Spleen (tissue), 11 donors: ENCODE data around the gene NCOR1. TPM values are rescaled to one million over a fixed set of nuclear protein-coding genes. Genes with fewer than 3 reads are reported as not detected.
"Not testable (repeated sequence)": the region's sequence is repeated elsewhere in the genome, so short reads cannot be mapped to it uniquely, and the experiment has no call there.

Source experiments
- DNase-seq: peaks from one replicate; pipeline ENCODE4 v3.0.0-alpha.2; 2020
- H3K27ac ChIP-seq, 8 donors: fragments of 200-600 bp; sonication (generic) in 7 of 8; 1 replicate in 4 of 8; 2 replicates in 4 of 8; pipeline versions ENCODE4 v1.5.0 to v1.8.0; 2016 to 2021; ENCODE audit warnings: inconsistent platforms in 4 of 8, mild to moderate bottlenecking in 4 of 8, moderate library complexity in 1 of 8
- H3K27me3 ChIP-seq, 7 donors: fragments of 200-600 bp; sonication (generic) in 6 of 7; replicated peaks in 1 of 7; 1 replicate in 4 of 7; 2 replicates in 3 of 7; pipeline versions ENCODE4 v1.5.0 to v1.8.0; 2016 to 2021; ENCODE audit warnings: inconsistent platforms in 3 of 7, mild to moderate bottlenecking in 1 of 7
- H3K36me3 ChIP-seq, 6 donors: fragments of 200-600 bp; sonication (generic) in 5 of 6; 1 replicate in 4 of 6; 2 replicates in 2 of 6; pipeline versions ENCODE4 v1.5.0 to v1.8.0; 2016 to 2021; ENCODE audit warnings: inconsistent platforms in 2 of 6
- H3K4me1 ChIP-seq, 6 donors: fragments of 200-600 bp; sonication (generic) in 5 of 6; 1 replicate in 3 of 6; 2 replicates in 3 of 6; pipeline versions ENCODE4 v1.5.0 to v1.8.0; 2016 to 2021; ENCODE audit warnings: inconsistent platforms in 3 of 6
- H3K4me3 ChIP-seq, 8 donors: fragments of 200-600 bp; sonication (generic) in 7 of 8; 1 replicate in 4 of 8; 2 replicates in 4 of 8; pipeline versions ENCODE4 v1.5.0 to v1.8.0; 2016 to 2021; ENCODE audit warnings: inconsistent platforms in 4 of 8, mild to moderate bottlenecking in 4 of 8, moderate library complexity in 2 of 8
- H3K9me3 ChIP-seq, 8 donors: fragments of 200-600 bp; sonication (generic) in 7 of 8; 1 replicate in 4 of 8; 2 replicates in 4 of 8; pipeline versions ENCODE4 v1.5.0 to v1.8.0; 2016 to 2021; ENCODE audit warnings: inconsistent platforms in 4 of 8
- POLR2A ChIP-seq, 3 donors: fragments of 450-650 bp; IDR thresholded peaks; one replicate each; pipeline ENCODE4 v1.5.1; 2017; ENCODE audit warnings: antibody characterized with exemption in 3 of 3, mild to moderate bottlenecking in 1 of 3
- POLR2AphosphoS5 ChIP-seq, 3 donors: sonication (generic); formaldehyde crosslinking; IDR thresholded peaks; one replicate each; pipeline ENCODE4 v1.5.1; 2017; ENCODE audit warnings: antibody characterized with exemption in 3 of 3
- WGBS, 5 donors: extraction: QIAGEN DNeasy Blood & Tissue Kit in 3 of 5; methylation state at CpG; one replicate each; pipeline versions ENCODE4 v1.1.5 to v1.1.7; 2013 to 2018; 5-methylcytosine and 5-hydroxymethylcytosine counted together
- intact Hi-C: fragments of 100-400 bp; cut with DNase I; formaldehyde crosslinking; loops from one replicate; pipeline ENCODE4 v1.15.0; 2023; ENCODE audit warnings: low total_unique reads
- polyA plus RNA-seq, 3 donors: library from polyadenylated mRNA; stranded (reverse); fragments of 200-250 nt; gene quantifications; one replicate each; pipeline ENCODE4 v1.2.1, GENCODE V29; 2013
- total RNA-seq, 7 donors: library from RNA; depleted of rRNA in 3 of 7; stranded (reverse); fragments of >200 nt in 3 of 7; fragmentation: NEBNext Ultra II Directional in 4 of 7; extraction: Animal tissue kit (Norgen Biotek cat#: 25700) in 4 of 7; gene quantifications; one replicate each; pipeline versions ENCODE4 v1.1.0 to v1.2.1, GENCODE V29; 2016 to 2021
- TF ChIP-seq, protein P1 (sequence below), 11 experiments: fragments of 200-600 bp in 7 of 11; fragments of 450-650 bp in 4 of 11; sonication (generic) in 4 of 11; IDR thresholded peaks in 8 of 11; conservative IDR thresholded peaks in 3 of 11; 1 replicate in 7 of 11; 2 replicates in 4 of 11; pipeline versions ENCODE4 v1.4.0 to v1.8.0; 2016 to 2021; ENCODE audit warnings: antibody characterized with exemption in 11 of 11, inconsistent platforms in 4 of 11, mild to moderate bottlenecking in 1 of 11
- donor health status: healthy with polysubstance abuse.
- donor health status: DM: no; HTN: no; CAD: no; lungs with moderate emphysema.
- donor health status: DM: no; HTN: no; CAD: no.
- donor health status: Bipolar disorder and iron deficiency.
- donor health status: healthy.
- donor health status: DM: no; HTN: no; CAD: no.
- donor health status: DM: yes; HTN: yes; CAD: no.

The NCOR1 gene
- total and polyA plus RNA-seq, 10 donors = 28.4 to 250 (median 140) TPM

DNA sequence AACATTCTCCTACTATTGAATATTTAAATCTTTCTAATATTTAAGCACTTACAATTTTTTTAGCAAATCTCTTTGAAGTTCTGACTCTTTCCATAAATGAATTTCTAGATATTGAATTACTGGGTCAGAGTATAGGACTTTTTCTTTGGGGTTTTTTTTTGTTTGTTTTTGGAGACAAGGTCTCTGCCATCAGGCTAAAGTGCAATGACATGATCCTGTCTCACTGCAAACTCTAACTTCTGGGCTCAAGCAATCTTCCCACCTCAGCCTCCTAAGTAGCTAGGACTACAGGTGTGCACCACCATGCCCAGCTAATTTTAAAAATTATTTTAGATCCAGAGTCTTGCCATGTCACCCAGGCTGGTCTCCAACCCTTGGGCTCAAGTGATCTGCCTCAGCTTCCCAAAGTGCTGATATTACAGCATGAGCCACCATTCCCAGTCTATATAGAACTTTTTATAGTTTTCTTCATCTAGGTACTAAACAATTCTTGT is 26.6 kb upstream of the NCOR1 start:
- Histone ChIP-seq H3K4me3 (no peak overlapping the region), H3K9me3 (no peaks in the 10 kb centered on the region), H3K4me1 (no peaks in the 10 kb centered on the region), H3K27me3 (no peaks in the 10 kb centered on the region), H3K36me3 (peaks cover 0 to 22% (median 0%) of the 10 kb centered on the region in 6 donors), H3K27ac (no peak overlapping the region)
- intact Hi-C loops = no loop called here
- TF ChIP-seq POLR2A (IDR thresholded peaks at IDR 0.05) (no peak), POLR2AphosphoS5 (IDR thresholded peaks at IDR 0.05) (no peak)
- TF ChIP-seq, protein P1, sequence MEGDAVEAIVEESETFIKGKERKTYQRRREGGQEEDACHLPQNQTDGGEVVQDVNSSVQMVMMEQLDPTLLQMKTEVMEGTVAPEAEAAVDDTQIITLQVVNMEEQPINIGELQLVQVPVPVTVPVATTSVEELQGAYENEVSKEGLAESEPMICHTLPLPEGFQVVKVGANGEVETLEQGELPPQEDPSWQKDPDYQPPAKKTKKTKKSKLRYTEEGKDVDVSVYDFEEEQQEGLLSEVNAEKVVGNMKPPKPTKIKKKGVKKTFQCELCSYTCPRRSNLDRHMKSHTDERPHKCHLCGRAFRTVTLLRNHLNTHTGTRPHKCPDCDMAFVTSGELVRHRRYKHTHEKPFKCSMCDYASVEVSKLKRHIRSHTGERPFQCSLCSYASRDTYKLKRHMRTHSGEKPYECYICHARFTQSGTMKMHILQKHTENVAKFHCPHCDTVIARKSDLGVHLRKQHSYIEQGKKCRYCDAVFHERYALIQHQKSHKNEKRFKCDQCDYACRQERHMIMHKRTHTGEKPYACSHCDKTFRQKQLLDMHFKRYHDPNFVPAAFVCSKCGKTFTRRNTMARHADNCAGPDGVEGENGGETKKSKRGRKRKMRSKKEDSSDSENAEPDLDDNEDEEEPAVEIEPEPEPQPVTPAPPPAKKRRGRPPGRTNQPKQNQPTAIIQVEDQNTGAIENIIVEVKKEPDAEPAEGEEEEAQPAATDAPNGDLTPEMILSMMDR (IDR thresholded peaks at IDR 0.05 in 8 of 11, conservative IDR thresholded peaks at IDR 0.05 in 3 of 11) = no peak
- no peak for DNase-seq

DNA sequence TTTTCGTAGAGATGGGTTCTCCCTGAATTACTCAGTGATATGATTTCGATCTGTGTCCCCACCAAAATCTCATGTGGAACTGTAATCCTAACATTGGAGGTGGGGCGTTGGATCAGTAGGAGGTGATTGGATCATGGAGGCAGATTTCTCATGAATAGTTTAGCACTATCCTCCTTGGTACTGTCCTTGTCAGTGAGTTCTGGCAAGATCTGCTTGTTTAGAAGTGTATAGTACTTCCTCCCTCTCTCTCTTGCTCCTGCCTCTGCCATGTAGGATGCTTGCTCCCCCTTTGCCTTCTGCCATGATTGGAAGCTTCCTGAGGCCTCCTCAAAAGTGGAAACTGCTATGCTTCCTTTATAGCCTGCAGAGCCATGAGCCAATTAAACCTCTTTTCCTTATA is 24.6 kb upstream of the NCOR1 start:
- Histone ChIP-seq H3K27ac (no peak overlapping the region), H3K9me3 (no peaks in the 10 kb centered on the region), H3K36me3 (peaks cover 0 to 31% (median under 1%) of the 10 kb centered on the region in 6 donors), H3K27me3 (no peaks in the 10 kb centered on the region), H3K4me1 (no peaks in the 10 kb centered on the region), H3K4me3 (no peak overlapping the region)
- TF ChIP-seq POLR2A (IDR thresholded peaks at IDR 0.05) = no peak
- TF ChIP-seq, protein P1 (IDR thresholded peaks at IDR 0.05 in 8 of 11, conservative IDR thresholded peaks at IDR 0.05 in 3 of 11) = no peak
- TF ChIP-seq POLR2AphosphoS5 (IDR thresholded peaks at IDR 0.05) = no peak
- WGBS, 5 donors = 96 to 100% (median 97%) methylated on average over 3 of the region's 3 CpGs
- DNase-seq = no peak
- intact Hi-C loops = no loop called here

DNA sequence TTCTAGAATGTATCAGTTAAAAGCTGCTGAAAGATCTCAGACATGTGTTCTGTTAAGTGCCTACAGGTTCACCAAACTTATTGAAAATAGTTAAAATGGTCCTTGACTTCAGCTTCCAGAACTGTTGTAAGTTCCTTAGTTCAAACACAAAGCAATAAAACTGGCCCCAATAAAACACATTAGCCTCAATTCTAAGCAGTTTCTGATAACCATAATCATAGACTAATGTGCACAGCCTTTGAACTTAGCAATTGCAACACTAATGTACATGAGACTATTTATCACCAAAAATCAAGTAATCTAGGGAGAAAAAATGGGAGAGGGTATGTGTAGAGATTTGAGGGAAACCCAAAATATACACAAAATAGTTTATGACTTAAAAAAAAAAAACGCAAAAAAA is 17.1 kb upstream of the NCOR1 start:
- WGBS, 5 donors = 88 to 100% (median 93%) methylated on average over 1 of the region's 1 CpG
- H3K9me3 ChIP-seq = no peaks in the 10 kb centered on the region

DNA sequence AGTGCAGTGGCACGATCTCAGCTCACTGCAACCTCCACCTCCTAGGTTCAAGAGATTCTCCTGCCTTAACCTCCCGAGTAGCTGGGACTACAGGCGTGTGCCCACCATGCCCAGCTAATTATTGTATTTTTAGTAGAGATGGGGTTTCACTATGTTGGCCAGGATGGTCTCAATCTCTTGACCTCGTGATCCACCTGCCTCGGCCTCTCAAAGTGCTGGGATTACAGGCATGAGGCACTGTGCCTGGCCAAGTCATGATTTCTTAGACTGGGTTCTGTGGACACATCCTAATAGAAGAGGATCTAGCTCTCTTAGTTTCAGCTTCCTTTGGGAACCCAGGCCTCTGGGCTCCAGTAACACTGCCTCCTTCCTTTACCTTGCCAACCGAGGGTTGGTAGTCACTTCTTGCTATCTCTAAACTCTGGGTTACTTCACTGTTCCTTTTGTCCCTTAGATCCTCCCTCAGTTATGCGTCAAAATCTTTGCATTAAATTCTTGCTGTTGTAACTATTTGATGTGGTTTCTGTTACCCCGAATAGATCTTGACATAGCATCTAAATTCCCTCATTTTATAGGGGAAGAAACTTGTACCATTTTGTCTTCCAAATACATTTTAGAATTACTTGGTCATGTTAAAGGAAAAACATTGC is 14.7 kb upstream of the NCOR1 start:
- H3K27me3 ChIP-seq, intact Hi-C loops, H3K9me3 ChIP-seq, DNase-seq, H3K27ac ChIP-seq, H3K4me3 ChIP-seq: not testable (repeated sequence)
- 78 to 84% (median 82%) methylated on average over 8 of the region's 8 CpGs for WGBS, 5 donors
- peaks cover 0 to 18% (median 0%) of the 10 kb centered on the region in 6 donors for H3K4me1 ChIP-seq
- H3K36me3 ChIP-seq = peaks cover 0 to 31% (median 9%) of the 10 kb centered on the region in 6 donors

More for the DNA sequence above, 17.1 kb upstream of the NCOR1 start:
- H3K4me3 ChIP-seq = no peak overlapping the region
- H3K36me3 ChIP-seq = peaks cover 0 to 45% (median 9%) of the 10 kb centered on the region in 6 donors
- H3K27me3 ChIP-seq = no peaks in the 10 kb centered on the region
- intact Hi-C loops = no loop called here
- H3K4me1 ChIP-seq = peaks cover 0 to 18% (median 0%) of the 10 kb centered on the region in 6 donors
- no peak for DNase-seq
- TF ChIP-seq, protein P1 (IDR thresholded peaks at IDR 0.05 in 8 of 11, conservative IDR thresholded peaks at IDR 0.05 in 3 of 11) = no peak
- TF ChIP-seq POLR2A (IDR thresholded peaks at IDR 0.05) (no peak), POLR2AphosphoS5 (IDR thresholded peaks at IDR 0.05) (no peak)
- no peak overlapping the region for H3K27ac ChIP-seq
